SKM-1 (cell line): ENCODE data around the gene SYTL1.
A peak's percentile ranks its signal among the peaks of the same experiment; 100 is the strongest.

Source experiments
- DNase-seq: peaks from one replicate; lab custom pipeline; 2025; ENCODE audit not compliant: unreplicated experiment; lab: John Stamatoyannopoulos, UW

The SYTL1 gene, protein sequence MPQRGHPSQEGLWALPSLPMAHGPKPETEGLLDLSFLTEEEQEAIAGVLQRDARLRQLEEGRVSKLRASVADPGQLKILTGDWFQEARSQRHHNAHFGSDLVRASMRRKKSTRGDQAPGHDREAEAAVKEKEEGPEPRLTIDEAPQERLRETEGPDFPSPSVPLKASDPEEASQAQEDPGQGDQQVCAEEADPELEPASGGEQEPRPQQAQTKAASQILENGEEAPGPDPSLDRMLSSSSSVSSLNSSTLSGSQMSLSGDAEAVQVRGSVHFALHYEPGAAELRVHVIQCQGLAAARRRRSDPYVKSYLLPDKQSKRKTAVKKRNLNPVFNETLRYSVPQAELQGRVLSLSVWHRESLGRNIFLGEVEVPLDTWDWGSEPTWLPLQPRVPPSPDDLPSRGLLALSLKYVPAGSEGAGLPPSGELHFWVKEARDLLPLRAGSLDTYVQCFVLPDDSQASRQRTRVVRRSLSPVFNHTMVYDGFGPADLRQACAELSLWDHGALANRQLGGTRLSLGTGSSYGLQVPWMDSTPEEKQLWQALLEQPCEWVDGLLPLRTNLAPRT

GRCh38 chr1:27341525-27342252 is at the start of gene SYTL1:
Gene SYTL1, plus strand, starts transcription at chr1:27342022. Its CDS starts 3,313 bp downstream, at chr1:27345335.
- peak; percentile 53 for DNase-seq

GRCh38 chr1:27292106-27292505 is 49.7 kb upstream of the SYTL1 start:
- DNase-seq: no peak

DNA sequence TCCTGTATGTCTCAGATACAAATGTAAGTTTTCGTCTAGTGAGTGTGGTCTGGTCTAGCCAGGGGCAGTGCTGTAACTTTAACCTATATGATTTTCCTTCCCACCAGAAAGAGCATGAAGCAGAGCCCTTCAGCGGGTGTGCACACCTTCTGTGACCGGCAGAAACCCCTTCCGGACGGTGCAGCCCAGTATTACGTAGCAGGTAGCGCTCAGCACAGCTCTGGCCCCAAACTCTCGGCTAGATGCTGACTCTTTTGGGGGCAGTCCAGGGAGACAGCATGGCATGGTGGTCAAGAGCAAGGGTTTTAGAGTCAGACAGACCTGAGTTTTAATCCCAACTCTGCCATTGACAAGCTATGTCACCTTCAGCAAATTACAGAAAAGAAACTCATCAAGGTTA is 47.9 kb upstream of the SYTL1 start:
- no peak for DNase-seq

- no peak for DNase-seq
Observed at GRCh38 chr1:27296773-27297291, 45.0 kb upstream of the SYTL1 start.

DNA sequence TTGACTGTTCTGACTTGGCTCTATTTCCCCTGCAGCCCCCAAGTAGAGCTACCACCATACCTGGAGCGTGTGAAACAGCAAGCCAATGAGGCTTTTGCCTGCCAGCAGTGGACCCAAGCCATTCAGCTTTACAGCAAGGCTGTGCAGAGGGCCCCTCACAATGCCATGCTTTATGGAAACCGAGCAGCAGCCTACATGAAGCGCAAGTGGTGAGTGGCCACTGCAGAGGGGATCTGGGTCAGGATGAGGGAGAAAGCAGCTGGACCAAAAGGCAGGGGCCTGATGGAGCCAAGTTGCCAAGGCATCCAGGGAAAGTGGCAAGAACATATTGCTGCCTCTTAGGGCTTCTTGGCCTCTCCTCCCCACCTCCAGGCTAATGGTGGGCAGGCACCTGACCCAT is 43.9 kb upstream of the SYTL1 start:
- no peak for DNase-seq

DNA sequence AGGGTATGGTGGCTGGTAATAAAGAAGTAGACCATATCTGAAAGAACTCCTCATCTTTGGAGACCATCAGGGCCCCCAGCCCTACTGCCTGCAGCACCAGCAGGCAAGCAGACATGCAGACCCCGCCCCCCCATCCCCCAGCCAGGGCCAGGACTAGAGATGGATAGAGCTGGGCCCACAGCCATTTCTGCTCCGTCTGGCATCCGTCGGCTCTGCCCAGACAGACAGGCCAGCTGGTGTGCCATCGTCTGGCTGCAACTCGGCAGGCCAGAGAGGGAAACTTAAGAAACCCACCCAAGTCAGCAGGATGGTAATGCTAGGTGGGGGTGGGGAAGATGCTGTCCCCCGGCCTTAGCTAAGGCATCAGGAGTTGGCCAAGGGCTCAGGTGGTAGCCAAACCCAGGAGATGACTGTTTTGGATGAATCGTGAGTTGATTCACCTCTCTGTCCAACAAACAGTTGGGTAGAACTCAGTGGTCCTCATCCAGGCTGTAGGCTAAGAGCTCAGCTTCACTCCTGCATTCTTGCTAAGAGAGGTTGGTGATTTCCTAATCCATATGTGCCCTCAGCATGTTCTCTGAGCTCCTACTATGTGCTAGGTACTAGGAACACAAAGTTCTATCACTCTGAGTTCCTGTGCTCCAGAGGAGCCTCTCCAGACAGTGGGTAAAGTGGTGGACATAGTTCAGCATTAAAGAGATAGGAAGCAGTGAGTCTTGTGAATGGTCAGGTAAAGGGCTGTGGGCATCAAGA is 43.0 kb upstream of the SYTL1 start:
- no peak for DNase-seq

- no peak for DNase-seq
Observed at GRCh38 chr1:27299385-27300271, 42.2 kb upstream of the SYTL1 start.

DNA sequence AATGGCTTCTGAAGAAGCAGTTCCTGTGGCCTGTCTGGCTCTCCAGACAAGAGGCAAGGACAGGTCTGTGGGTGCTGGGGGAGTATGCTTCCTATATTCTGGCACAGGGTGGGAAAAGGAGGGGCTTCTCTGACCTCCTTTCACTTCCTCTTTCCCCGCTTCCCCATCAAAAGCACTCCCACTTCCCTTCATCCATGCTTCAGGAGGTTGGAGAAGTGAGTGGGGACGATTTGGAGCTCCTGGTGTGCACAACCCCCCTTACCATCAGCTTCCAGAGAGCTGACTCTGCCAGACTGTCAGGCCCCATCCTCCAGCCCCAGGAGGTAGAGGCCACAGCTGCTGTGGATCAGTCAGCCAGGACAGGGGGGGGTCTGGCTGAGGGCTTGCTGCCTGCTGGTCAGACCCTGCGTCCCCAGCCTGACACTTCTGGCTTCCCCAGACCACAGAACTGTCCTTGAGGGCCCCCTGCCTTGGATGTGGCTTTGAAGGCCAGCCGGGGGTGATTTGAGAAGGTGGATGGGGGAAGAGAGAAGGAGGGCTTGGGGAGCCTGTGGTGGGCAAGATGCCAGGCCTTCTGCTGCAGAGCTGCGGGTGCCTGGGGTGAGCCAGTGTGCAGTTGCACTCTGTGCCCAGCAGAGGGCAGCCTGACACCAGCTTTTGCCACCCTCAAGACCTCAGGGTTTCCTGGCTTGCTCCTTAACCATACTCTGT is 41.3 kb upstream of the SYTL1 start:
- DNase-seq: peak; percentile 78

GRCh38 chr1:27301052-27301422 is 40.8 kb upstream of the SYTL1 start:
- no peak for DNase-seq

- no peak for DNase-seq
Observed at GRCh38 chr1:27301582-27302199, 40.1 kb upstream of the SYTL1 start.

DNA sequence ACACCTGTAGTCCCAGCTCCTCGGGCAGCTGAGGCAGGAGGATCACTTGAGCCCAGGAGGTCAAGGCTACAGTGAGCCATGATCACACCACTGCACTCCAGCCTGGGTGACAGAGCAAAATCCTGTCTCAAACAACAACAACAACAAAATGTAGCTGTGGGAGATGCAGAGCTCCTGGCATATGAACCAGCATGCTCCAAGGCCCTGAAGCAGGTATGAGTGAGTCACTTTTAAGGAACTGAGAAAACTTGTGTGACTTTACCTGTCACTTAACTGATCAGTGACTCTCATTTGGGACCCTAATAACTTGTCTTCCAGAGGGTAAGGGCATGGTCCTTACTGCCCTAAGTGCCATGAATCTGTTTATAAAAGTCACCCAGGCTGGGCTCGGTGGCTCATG is 39.2 kb upstream of the SYTL1 start:
- DNase-seq: no peak

DNA sequence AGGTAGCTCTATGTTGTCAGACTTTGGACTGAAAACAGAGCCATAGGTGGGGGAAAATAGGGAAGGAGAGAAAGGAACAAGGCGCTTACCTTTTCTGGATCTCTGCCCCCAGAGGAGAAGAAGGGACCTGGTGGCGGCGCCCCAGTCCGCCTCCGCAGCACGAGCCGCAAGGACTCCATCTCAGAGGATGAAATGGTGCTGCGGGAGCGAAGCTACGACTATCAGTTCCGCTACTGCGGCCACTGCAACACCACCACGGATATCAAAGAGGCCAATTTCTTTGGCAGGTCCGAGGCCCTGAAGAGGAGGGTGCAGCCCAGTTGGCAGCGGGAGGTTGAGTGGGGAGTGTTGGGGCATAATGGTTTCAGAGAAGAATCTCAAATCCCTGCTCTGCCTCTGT is 38.3 kb upstream of the SYTL1 start:
- no peak for DNase-seq

DNA sequence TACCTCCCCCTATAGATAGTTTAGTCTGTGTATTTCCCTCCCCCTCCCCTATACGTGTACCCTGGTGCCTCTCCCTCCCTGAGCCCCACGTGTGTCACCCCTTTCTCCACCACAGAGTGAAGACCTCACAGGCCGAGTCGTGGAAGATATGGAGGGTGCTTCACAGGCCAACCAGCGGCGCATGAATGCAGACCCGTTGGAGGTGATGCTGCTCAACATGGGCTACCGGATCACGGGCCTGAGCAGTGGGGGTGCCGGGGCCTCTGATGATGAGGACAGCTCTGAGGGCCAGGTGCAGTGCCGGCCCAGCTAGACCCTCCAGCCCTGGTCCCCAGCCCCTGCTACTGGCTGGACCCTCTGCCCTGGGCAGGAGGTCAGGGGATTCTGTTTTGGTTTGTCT is 35.8 kb upstream of the SYTL1 start:
- DNase-seq: no peak

GRCh38 chr1:27306892-27307761 is 34.7 kb upstream of the SYTL1 start:
- DNase-seq: no peak

DNA sequence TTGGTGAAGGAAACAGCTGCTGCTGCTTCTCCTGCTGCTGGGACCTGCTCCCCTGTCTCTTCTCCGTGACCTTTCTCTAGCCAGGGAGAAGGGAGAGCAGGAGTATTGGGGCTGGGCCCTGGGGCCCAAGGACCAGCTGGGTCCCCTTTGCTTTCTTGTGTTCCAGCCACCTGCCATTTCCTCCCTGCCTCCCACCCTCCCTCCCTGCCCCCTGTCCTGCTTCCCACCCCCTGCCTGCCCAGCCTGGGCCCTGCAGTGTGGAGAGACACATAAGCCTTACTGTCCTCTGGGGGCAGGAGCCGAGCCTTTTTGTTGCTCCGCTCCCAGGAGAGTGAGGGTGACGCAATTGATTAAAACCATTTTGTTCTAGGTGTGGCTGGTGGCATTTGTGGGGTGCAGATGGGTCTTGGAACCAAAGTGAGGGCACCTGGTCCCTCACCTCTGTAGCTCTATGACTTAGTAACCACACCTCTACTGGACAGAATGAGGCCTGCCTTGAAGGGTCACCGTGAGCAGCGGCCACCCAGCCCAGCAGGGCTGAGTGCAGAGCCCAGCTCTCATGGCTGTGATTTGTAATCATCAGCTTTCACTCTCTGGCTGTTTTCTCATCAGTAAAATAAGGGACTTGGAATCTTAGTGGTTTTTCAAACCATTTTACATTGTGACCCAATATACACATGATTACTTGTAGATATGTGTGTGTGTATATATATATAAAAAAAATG is 33.8 kb upstream of the SYTL1 start:
- DNase-seq: no peak

DNA sequence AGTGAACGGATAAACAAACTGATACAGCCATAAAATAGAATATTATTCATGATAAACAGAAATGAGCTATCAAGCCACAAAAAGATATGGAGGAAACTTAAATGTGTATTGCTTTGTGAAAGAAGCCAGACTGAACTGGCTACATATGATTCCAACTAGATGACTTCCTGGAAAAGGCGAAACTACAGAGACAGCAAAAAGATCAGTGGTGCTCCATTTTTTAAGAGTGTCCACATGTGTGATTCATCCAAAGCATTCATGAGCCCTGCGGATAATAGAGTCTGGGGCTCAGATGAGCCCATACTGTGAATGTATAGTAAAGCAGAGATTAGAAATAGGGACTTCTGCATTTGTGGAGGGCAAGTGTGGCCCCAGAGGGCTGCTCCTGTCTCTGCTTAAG is 27.7 kb upstream of the SYTL1 start:
- no peak for DNase-seq

DNA sequence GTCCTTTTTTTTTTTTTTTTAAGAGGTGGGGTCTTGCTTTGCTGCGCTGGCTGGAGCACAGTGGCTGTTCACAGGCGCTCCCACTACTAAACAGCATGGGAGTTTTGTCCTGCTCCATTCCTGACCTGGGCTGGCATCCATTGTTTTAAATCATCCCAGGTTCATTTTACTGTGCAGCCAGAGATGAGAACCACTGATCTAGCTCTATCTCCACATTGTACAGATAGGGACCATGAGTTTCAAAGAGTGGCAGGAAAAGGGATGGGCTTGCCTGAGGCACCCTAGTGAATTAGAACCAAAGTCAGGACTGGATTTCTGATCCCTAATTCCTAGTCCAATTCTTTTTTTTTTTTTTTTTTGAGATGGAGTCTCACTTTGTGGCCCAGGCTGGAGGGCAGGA is 27.1 kb upstream of the SYTL1 start:
- DNase-seq: no peak

- DNase-seq: no peak
Observed at GRCh38 chr1:27316860-27317259, 25.0 kb upstream of the SYTL1 start.
